HepG2 (cell line): ENCODE results near the gene OR8B4. TPM values are rescaled to one million over a fixed set of nuclear protein-coding genes. Genes with fewer than 3 reads are reported as not detected.

Experiments
- ATAC-seq: fragments of 200-7000 bp; cut with Tn5 transposase; 3 replicates; pipeline ENCODE4 v1.9.1; 2020; ENCODE audit warnings: mild to moderate bottlenecking, moderate library complexity
- BruUV-seq: library from RNA; stranded (reverse); fragments of 400-500 nt; replicated peaks from 2 replicates; lab custom pipeline; 2021; lab: Mats Ljungman, UMichigan
- CTCF ChIA-PET: fragments of 300-600 bp; formaldehyde crosslinking; extraction: SDS; loops from one replicate; lab custom pipeline; 2021; ENCODE audit warnings: low total read pairs, inconsistent platforms, low intra/inter-chr PET ratio; lab: Yijun Ruan, JAX
- POLR2A ChIA-PET: fragments of 350-600 bp; sonication (Branson Sonifier 250); formaldehyde crosslinking; loops from one replicate; lab custom pipeline; 2020; ENCODE audit warnings: antibody characterized with exemption, inconsistent platforms; lab: Yijun Ruan, JAX
- DNase-seq: peaks from one replicate; pipeline ENCODE4 v3.0.0-alpha.2; 2015; ENCODE audit warnings: low spot score
- FAIRE-seq: peaks from 3 replicates; lab custom pipeline; 2011; peaks lifted over from hg19 to GRCh38; lab: Jason Lieb, UNC
- H2AFZ ChIP-seq: one replicate; pipeline ENCODE4 v1.6.1; 2011; ENCODE audit warnings: low read length, inconsistent platforms
- H3K27ac ChIP-seq: fragments of 300-600 bp; 3 replicates; pipeline ENCODE4 v1.8.0; 2011; ENCODE audit warnings: mixed run types, mild to moderate bottlenecking, mixed read lengths, low read length, inconsistent platforms; ENCODE audit not compliant: insufficient read depth; ENCODE audit errors: extremely low read length
- H3K27me3 ChIP-seq, 2 experiments: fragments of 200-600 bp in 1 of 2; 2 replicates in 1 of 2; 3 replicates in 1 of 2; pipeline versions ENCODE4 v1.6.0 to v1.8.0; 2011; ENCODE audit warnings: low read length in 2 of 2, mild to moderate bottlenecking in 2 of 2, moderate library complexity in 2 of 2, inconsistent platforms in 1 of 2; ENCODE audit not compliant: insufficient read depth in 2 of 2, control insufficient read depth in 1 of 2
- H3K36me3 ChIP-seq, 2 experiments: fragments of 200-600 bp in 1 of 2; replicated peaks in 1 of 2; 2 replicates in 1 of 2; 3 replicates in 1 of 2; pipeline versions ENCODE4 v1.5.1 to v1.8.0; 2011; ENCODE audit warnings: low read length in 2 of 2, inconsistent platforms in 1 of 2; ENCODE audit not compliant: insufficient read depth in 2 of 2, control insufficient read depth in 1 of 2
- H3K4me1 ChIP-seq: 2 replicates; pipeline ENCODE4 v1.5.1; 2012; ENCODE audit warnings: low read length, inconsistent platforms; ENCODE audit not compliant: insufficient read depth
- H3K4me2 ChIP-seq: 2 replicates; pipeline ENCODE4 v1.6.0; 2011; ENCODE audit warnings: low read depth, low read length, inconsistent platforms
- H3K4me3 ChIP-seq, 3 experiments: fragments of 200-600 bp in 1 of 3; sonication (generic), shearing (Covaris generic) in 1 of 3; replicated peaks in 1 of 3; 2 replicates each; pipeline ENCODE4 v1.5.1; 2011 to 2016; ENCODE audit warnings: low read length in 3 of 3, inconsistent platforms in 2 of 3, low read depth in 2 of 3, mild to moderate bottlenecking in 2 of 3, control low read depth in 1 of 3, mixed read lengths in 1 of 3; ENCODE audit not compliant: insufficient read depth in 1 of 3
- H3K79me2 ChIP-seq: one replicate; pipeline ENCODE4 v1.6.1; 2011; ENCODE audit warnings: low read length, inconsistent platforms; ENCODE audit not compliant: insufficient read depth
- H3K9ac ChIP-seq: 2 replicates; pipeline ENCODE4 v1.6.0; 2011; ENCODE audit warnings: mild to moderate bottlenecking, low read depth, low read length, inconsistent platforms; ENCODE audit not compliant: insufficient read depth
- H3K9me3 ChIP-seq: 2 replicates; pipeline ENCODE4 v1.5.1; 2012; ENCODE audit warnings: mild to moderate bottlenecking, low read length
- H4K20me1 ChIP-seq: 2 replicates; pipeline ENCODE4 v1.6.0; 2011; ENCODE audit warnings: inconsistent platforms, mild to moderate bottlenecking, low read length, moderate library complexity; ENCODE audit not compliant: insufficient read depth
- FOXM1 ChIP-seq: sonication (generic); formaldehyde crosslinking; IDR thresholded peaks from 2 replicates; pipeline ENCODE4 v1.5.0; 2020; ENCODE audit warnings: missing genetic modification reagents
- GATAD1 ChIP-seq: IDR thresholded peaks from 2 replicates; pipeline ENCODE4 v1.6.1; 2016; ENCODE audit warnings: missing genetic modification reagents, missing compliant biosample characterization
- MXD4 ChIP-seq: IDR thresholded peaks from 2 replicates; pipeline ENCODE4 v1.6.1; 2016; ENCODE audit warnings: mild to moderate bottlenecking, missing biosample characterization, missing genetic modification reagents
- PAF1 ChIP-seq: IDR thresholded peaks from 2 replicates; pipeline ENCODE4 v1.6.1; 2016; ENCODE audit warnings: missing genetic modification reagents, missing compliant biosample characterization
- PHF5A ChIP-seq: IDR thresholded peaks from one replicate; pipeline ENCODE4 v1.6.1; 2018; ENCODE audit warnings: low read depth, missing genetic modification reagents; ENCODE audit not compliant: unreplicated experiment
- REL ChIP-seq: sonication (generic); formaldehyde crosslinking; conservative IDR thresholded peaks from 2 replicates; pipeline ENCODE4 v1.8.0; 2022; ENCODE audit warnings: mild to moderate bottlenecking, missing genetic modification reagents, moderate library complexity
- SMAD3 ChIP-seq: sonication (generic); formaldehyde crosslinking; IDR thresholded peaks from 2 replicates; pipeline ENCODE4 v1.4.0; 2020; ENCODE audit warnings: missing genetic modification reagents
- ZNF124 ChIP-seq: sonication (generic); formaldehyde crosslinking; IDR thresholded peaks from 2 replicates; pipeline ENCODE4 v1.4.0; 2020; ENCODE audit warnings: missing genetic modification reagents
- ZNF138 ChIP-seq: sonication (generic); formaldehyde crosslinking; IDR thresholded peaks from 2 replicates; pipeline ENCODE4 v1.5.0; 2020; ENCODE audit warnings: mild to moderate bottlenecking, low read depth, missing genetic modification reagents
- ZNF225 ChIP-seq: sonication (generic); formaldehyde crosslinking; IDR thresholded peaks from 2 replicates; pipeline ENCODE4 v1.4.0; 2020; ENCODE audit warnings: mild to moderate bottlenecking, missing genetic modification reagents
- ZNF329 ChIP-seq: sonication (generic); formaldehyde crosslinking; IDR thresholded peaks from 2 replicates; pipeline ENCODE4 v1.9.0; 2021; ENCODE audit warnings: low read depth, mild to moderate bottlenecking, missing genetic modification reagents
- ZNF451 ChIP-seq: sonication (generic); formaldehyde crosslinking; IDR thresholded peaks from 2 replicates; pipeline ENCODE4 v1.5.0; 2020; ENCODE audit warnings: mild to moderate bottlenecking, missing genetic modification reagents
- ZNF549 ChIP-seq: sonication (generic); formaldehyde crosslinking; IDR thresholded peaks from 2 replicates; pipeline ENCODE4 v1.5.0; 2020; ENCODE audit warnings: missing genetic modification reagents
- ZNF644 ChIP-seq: IDR thresholded peaks from 2 replicates; pipeline ENCODE4 v1.6.1; 2016; ENCODE audit warnings: low read depth
- ZNF672 ChIP-seq: sonication (generic); formaldehyde crosslinking; IDR thresholded peaks from 2 replicates; pipeline ENCODE4 v1.8.1; 2022; ENCODE audit warnings: missing genetic modification reagents
- ZNF7 ChIP-seq: IDR thresholded peaks from 2 replicates; pipeline ENCODE4 v1.6.1; 2016; ENCODE audit warnings: missing biosample characterization, missing genetic modification reagents
- ZNF788 ChIP-seq: sonication (generic); formaldehyde crosslinking; IDR thresholded peaks from 2 replicates; pipeline ENCODE4 v1.5.0; 2020; ENCODE audit warnings: mild to moderate bottlenecking, missing genetic modification reagents, borderline replicate concordance
- WGBS: methylation state at CpG from one replicate; pipeline ENCODE4 v1.1.6; 2017; ENCODE audit warnings: low lambda C conversion rate; 5-methylcytosine and 5-hydroxymethylcytosine counted together
- in situ Hi-C: cut with HindIII; loops from 2 replicates; pipeline ENCODE4 v1.10.0; 2017; ENCODE audit warnings: low pct_unique_long_range_greater_than_20kb; ENCODE audit not compliant: extremely low pct_ligation_motif_present
- intact Hi-C: fragments of 100-400 bp; cut with micrococcal nuclease; formaldehyde crosslinking; loops from one replicate; pipeline ENCODE4 v1.10.0; 2022; ENCODE audit not compliant: unreplicated experiment
- polyA plus RNA-seq, 8 experiments: library from polyadenylated mRNA; depleted of rRNA in 3 of 8; stranded (reverse) in 7 of 8; unstranded in 1 of 8; fragments of >200 nt; fragmentation: Illumina TruSeq in 4 of 8; extraction: Trizol in 4 of 8; gene quantifications; 2 replicates each; pipeline versions ENCODE4 v1.2.1 to v1.2.3, GENCODE V29; 2011 to 2016; ENCODE audit warnings: low read depth in 4 of 8, missing spikeins in 1 of 8, mixed read lengths in 1 of 8; ENCODE audit not compliant: insufficient read depth in 1 of 8
- total RNA-seq, 5 experiments: library from RNA; depleted of rRNA; stranded (reverse); fragments of >200 nt; fragmentation: Illumina TruSeq; extraction: Trizol; gene quantifications; 2 replicates each; pipeline ENCODE4 v1.2.3, GENCODE V29; 2016; ENCODE audit warnings: low read depth in 1 of 5
- TF ChIP-seq, protein P1 (sequence below): sonication (generic); formaldehyde crosslinking; IDR thresholded peaks from 2 replicates; pipeline ENCODE4 v1.4.0; 2020; ENCODE audit warnings: missing genetic modification reagents
- TF ChIP-seq, protein P2 (sequence below): sonication (generic); formaldehyde crosslinking; IDR thresholded peaks from 2 replicates; pipeline ENCODE4 v1.4.0; 2020; ENCODE audit warnings: mild to moderate bottlenecking, missing genetic modification reagents

OR8B4 gene
- total and polyA plus RNA-seq, 2 of the 13 experiments (the other 11 are each of a cell fraction or from before 2014, with no cell fraction given), result not detected

DNA sequence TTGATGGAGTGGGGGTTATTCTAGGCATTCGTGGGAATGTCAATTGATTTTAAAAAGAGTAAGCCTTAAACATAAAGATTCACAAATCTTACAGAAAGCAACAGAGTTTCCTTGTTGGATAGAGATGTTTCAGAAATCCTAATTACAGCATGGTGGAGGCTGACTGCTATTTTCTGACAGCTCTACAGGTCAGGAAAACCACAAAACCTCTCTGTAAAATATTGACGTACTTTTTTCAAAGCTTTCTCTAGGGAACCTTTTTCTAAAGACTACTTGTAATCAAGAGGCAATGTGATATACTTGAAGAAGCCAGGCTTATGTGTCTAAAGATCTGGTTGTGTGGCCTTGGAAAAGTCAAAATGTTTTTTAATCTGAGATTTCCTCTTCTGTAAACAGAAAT lies 29.9 kb upstream of the OR8B4 start:
- DNase-seq (no peak), ATAC-seq (no peak), FAIRE-seq (no peak)
- Histone ChIP-seq H3K4me2 (no peak overlapping the region), H3K27ac (no peak overlapping the region), H3K4me1 (no peaks in the 10 kb centered on the region), H3K36me3 (no peaks in the 10 kb centered on the region), H3K79me2 (no peaks in the 10 kb centered on the region), H3K9me3 (no peaks in the 10 kb centered on the region), H3K9ac (no peak overlapping the region)
- in situ Hi-C loops, result no loop called here
- POLR2A ChIA-PET, result no interaction called here
- CTCF ChIA-PET, result no interaction called here
- intact Hi-C loops, result no loop called here
- no TSS peak for BruUV-seq
- TF ChIP-seq ZNF672 (CRISPR knock-in tag) (no peak), GATAD1 (CRISPR knock-in tag) (no peak), PAF1 (CRISPR knock-in tag) (no peak), ZNF7 (no peak), ZNF451 (CRISPR knock-in tag) (no peak), ZNF225 (CRISPR knock-in tag) (no peak), REL (CRISPR knock-in tag) (no peak), ZNF788 (CRISPR knock-in tag) (no peak), ZNF644 (CRISPR knock-in tag) (no peak), ZNF124 (CRISPR knock-in tag) (no peak), SMAD3 (CRISPR knock-in tag) (no peak), ZNF329 (CRISPR knock-in tag) (no peak), PHF5A (CRISPR knock-in tag) (no peak), MXD4 (CRISPR knock-in tag) (no peak), FOXM1 (CRISPR knock-in tag) (no peak), ZNF549 (CRISPR knock-in tag) (no peak), ZNF138 (no peak)
- TF ChIP-seq, protein P1, sequence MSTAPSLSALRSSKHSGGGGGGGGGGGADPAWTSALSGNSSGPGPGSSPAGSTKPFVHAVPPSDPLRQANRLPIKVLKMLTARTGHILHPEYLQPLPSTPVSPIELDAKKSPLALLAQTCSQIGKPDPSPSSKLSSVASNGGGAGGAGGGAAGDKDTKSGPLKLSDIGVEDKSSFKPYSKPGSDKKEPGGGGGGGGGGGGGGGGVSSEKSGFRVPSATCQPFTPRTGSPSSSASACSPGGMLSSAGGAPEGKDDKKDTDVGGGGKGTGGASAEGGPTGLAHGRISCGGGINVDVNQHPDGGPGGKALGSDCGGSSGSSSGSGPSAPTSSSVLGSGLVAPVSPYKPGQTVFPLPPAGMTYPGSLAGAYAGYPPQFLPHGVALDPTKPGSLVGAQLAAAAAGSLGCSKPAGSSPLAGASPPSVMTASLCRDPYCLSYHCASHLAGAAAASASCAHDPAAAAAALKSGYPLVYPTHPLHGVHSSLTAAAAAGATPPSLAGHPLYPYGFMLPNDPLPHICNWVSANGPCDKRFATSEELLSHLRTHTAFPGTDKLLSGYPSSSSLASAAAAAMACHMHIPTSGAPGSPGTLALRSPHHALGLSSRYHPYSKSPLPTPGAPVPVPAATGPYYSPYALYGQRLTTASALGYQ (CRISPR knock-in tag), result no peak
- TF ChIP-seq, protein P2, sequence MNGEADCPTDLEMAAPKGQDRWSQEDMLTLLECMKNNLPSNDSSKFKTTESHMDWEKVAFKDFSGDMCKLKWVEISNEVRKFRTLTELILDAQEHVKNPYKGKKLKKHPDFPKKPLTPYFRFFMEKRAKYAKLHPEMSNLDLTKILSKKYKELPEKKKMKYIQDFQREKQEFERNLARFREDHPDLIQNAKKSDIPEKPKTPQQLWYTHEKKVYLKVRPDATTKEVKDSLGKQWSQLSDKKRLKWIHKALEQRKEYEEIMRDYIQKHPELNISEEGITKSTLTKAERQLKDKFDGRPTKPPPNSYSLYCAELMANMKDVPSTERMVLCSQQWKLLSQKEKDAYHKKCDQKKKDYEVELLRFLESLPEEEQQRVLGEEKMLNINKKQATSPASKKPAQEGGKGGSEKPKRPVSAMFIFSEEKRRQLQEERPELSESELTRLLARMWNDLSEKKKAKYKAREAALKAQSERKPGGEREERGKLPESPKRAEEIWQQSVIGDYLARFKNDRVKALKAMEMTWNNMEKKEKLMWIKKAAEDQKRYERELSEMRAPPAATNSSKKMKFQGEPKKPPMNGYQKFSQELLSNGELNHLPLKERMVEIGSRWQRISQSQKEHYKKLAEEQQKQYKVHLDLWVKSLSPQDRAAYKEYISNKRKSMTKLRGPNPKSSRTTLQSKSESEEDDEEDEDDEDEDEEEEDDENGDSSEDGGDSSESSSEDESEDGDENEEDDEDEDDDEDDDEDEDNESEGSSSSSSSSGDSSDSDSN (CRISPR knock-in tag), result no peak
- TF ChIP-seq, all 625 proteins: peak for 0
- Histone ChIP-seq H4K20me1 (no peaks in the 10 kb centered on the region), H3K27me3 (no peaks in the 10 kb centered on the region), H3K4me3 (no peak overlapping the region), H2AFZ (no peak overlapping the region)
- WGBS, result 3% methylated on average over 2 of the region's 2 CpGs
